GM21390 (cell line): ENCODE measurements around the gene OR2AG2.
A peak's percentile ranks its signal among the peaks of the same experiment; 100 is the strongest.
"Not testable (repeated sequence)": the region's sequence is repeated elsewhere in the genome, so short reads cannot be mapped to it uniquely, and the experiment has no call there.

Experiments used
- ATAC-seq: cut with Tn5 transposase; IDR thresholded peaks from one replicate; pipeline ENCODE4 v1.9.1; 2021; ENCODE audit not compliant: unreplicated experiment

The OR2AG2 gene

GRCh38 chr11:6771926-6772893 is at the start of gene OR2AG2:
Gene OR2AG2 (minus strand): TSS chr11:6771976. CDS start chr11:6768957, 3,019 bp downstream.
- peak; percentile 89 for ATAC-seq

- no peak for ATAC-seq
Measured at GRCh38 chr11:6818967-6819366, 47.2 kb upstream of the OR2AG2 start.

GRCh38 chr11:6817694-6818093 is 45.9 kb upstream of the OR2AG2 start:
- no peak for ATAC-seq

GRCh38 chr11:6813656-6814055 is 41.9 kb upstream of the OR2AG2 start:
- ATAC-seq: no peak

- peak; percentile 94 for ATAC-seq
Measured at GRCh38 chr11:6812390-6813005, 40.7 kb upstream of the OR2AG2 start.

- ATAC-seq: not testable (repeated sequence)
Measured at GRCh38 chr11:6801075-6801474, 29.3 kb upstream of the OR2AG2 start.

- ATAC-seq: no peak
Measured at GRCh38 chr11:6799402-6799801, 27.6 kb upstream of the OR2AG2 start, which contains the start of gene OR6A2. Gene OR6A2 (minus strand): TSS chr11:6799689. CDS start chr11:6795708, 3,981 bp downstream.

- ATAC-seq: no peak
Measured at GRCh38 chr11:6794639-6795038, 22.9 kb upstream of the OR2AG2 start.

GRCh38 chr11:6790546-6790945 is 18.8 kb upstream of the OR2AG2 start:
- ATAC-seq: no peak

GRCh38 chr11:6782720-6783119 is 10.9 kb upstream of the OR2AG2 start, which contains the start of gene OR2AG1:
Gene OR2AG1 (plus strand): TSS chr11:6783020. CDS start chr11:6785038, 2,018 bp downstream.
- no peak for ATAC-seq

- no peak for ATAC-seq
Measured at GRCh38 chr11:6780829-6781228, 9.1 kb upstream of the OR2AG2 start.

- ATAC-seq: no peak
Measured at GRCh38 chr11:6778518-6778917, 6.7 kb upstream of the OR2AG2 start.

GRCh38 chr11:6757373-6757967 is 14.3 kb downstream of the OR2AG2 start:
- ATAC-seq: peak; percentile 77

GRCh38 chr11:6755953-6756347 is 15.8 kb downstream of the OR2AG2 start:
- ATAC-seq: no peak

- ATAC-seq: no peak
Measured at GRCh38 chr11:6755303-6755952, 16.3 kb downstream of the OR2AG2 start.

- ATAC-seq: no peak
Measured at GRCh38 chr11:6747097-6747668, 24.6 kb downstream of the OR2AG2 start.

- no peak for ATAC-seq
Measured at GRCh38 chr11:6746626-6747025, 25.1 kb downstream of the OR2AG2 start.

- peak; percentile 83 for ATAC-seq
Measured at GRCh38 chr11:6746086-6746618, 25.6 kb downstream of the OR2AG2 start.

- peak; percentile 59 for ATAC-seq
Measured at GRCh38 chr11:6745465-6746015, 26.2 kb downstream of the OR2AG2 start.

GRCh38 chr11:6745018-6745417 is 26.8 kb downstream of the OR2AG2 start:
- ATAC-seq: no peak
